GM18951 (cell line): ENCODE results near the gene HASPIN.

Source experiments
- POLR2A ChIP-seq: IDR thresholded peaks from 4 replicates; pipeline ENCODE4 v1.6.1; 2011; ENCODE audit warnings: mild to moderate bottlenecking; ENCODE audit not compliant: insufficient read length, insufficient read depth; ENCODE audit errors: extremely low read depth
- in situ Hi-C: fragments of 300-500 bp; cut with MboI; formaldehyde crosslinking; loops from one replicate; pipeline ENCODE4 v1.12.0; 2022; ENCODE audit warnings: low sequenced_read_pairs, mixed read lengths, inconsistent platforms; ENCODE audit not compliant: unreplicated experiment

HASPIN gene

DNA sequence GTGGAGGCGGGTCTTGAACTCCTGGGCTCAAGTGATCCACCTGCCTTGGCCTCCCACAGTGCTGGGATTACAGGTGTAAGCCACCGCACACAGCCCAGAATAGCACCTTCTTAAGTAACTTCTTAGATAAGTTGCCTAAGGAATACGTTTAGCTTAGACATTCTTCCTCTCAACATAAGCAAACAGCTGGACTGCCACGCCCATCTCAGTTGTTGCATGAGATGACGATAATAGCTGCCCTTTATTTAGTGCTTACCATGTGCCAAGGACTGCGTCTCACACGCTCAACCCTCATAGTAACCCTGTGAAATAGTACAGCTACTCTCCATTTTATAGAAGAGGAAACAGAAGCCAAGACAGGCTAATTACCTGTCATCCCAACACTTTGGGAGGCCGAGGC is 11.8 kb downstream of the HASPIN start:
- in situ Hi-C loops = loop anchor here (5.0 kb wide), 2 partner anchors 53 to 87 kb away; no protein-coding TSS in a partner anchor
- no peak for TF ChIP-seq POLR2A

GRCh38 chr17:3738562-3739295 is 15.0 kb downstream of the HASPIN start:
- no peak for TF ChIP-seq POLR2A

GRCh38 chr17:3739422-3740124 is 15.9 kb downstream of the HASPIN start:
- in situ Hi-C loops = loop anchor here (5.0 kb wide), 2 partner anchors 57 to 83 kb away; no protein-coding TSS in a partner anchor
- TF ChIP-seq POLR2A = no peak

More at GRCh38 chr17:3738562-3739295, 15.0 kb downstream of the HASPIN start:
- in situ Hi-C loops = loop anchor here (5.0 kb wide), 2 partner anchors 56 to 84 kb away; no protein-coding TSS in a partner anchor

DNA sequence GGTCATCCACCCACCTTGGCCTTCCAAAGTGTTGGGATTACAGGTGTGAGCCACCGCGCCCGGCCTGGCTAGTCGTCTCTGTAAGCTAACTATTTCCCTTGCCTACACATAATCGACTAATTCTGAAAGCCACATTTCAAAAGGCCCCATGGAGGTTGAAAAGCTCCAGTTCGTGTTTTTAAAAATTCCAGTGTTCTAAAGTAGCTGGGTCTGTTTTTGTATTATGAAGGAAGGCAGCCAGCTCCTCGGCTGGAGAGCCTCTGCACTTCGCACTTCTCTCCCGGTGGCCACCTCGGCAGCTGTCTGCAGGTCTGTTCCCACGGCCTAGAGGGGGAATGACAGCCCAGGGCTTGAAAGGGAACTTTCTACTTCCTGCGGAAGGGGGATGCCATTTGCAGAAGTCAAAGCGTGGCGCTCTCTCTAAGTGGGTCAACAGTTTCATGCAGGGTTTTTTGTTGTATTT is 16.9 kb downstream of the HASPIN start:
- no peak for TF ChIP-seq POLR2A
- in situ Hi-C loops = no loop called here

- in situ Hi-C loops = no loop called here
- TF ChIP-seq POLR2A = no peak
Observed at GRCh38 chr17:3744014-3744413, 20.3 kb downstream of the HASPIN start.

GRCh38 chr17:3745071-3745470 is 21.4 kb downstream of the HASPIN start:
- in situ Hi-C loops = no loop called here
- TF ChIP-seq POLR2A = no peak

- in situ Hi-C loops = no loop called here
- no peak for TF ChIP-seq POLR2A
Observed at GRCh38 chr17:3747805-3748204, 24.1 kb downstream of the HASPIN start.

GRCh38 chr17:3748576-3748975 is 24.9 kb downstream of the HASPIN start:
- in situ Hi-C loops = no loop called here
- no peak for TF ChIP-seq POLR2A

DNA sequence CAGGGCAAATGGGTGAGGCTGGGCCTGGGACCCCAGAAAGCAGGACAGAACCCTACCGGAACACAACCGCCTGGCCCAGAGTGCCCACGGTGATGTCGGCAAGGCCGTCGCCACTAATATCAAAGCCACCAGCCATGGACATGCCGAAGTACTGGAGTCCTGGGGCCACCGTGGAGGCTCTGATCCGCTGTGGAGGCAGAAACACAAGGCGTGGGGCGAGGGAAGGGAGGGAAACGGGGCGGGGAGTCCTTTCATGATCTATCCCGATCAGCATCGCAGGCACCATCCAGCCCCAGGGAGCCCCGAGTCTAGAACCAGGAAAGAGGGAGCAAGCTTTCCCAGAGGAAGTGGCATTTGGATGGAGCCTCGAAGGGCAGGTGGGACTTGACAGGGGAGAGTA is 26.6 kb downstream of the HASPIN start:
- in situ Hi-C loops = no loop called here
- TF ChIP-seq POLR2A = no peak

GRCh38 chr17:3750926-3751325 is 27.2 kb downstream of the HASPIN start:
- no peak for TF ChIP-seq POLR2A
- in situ Hi-C loops = no loop called here

GRCh38 chr17:3751836-3752235 is 28.1 kb downstream of the HASPIN start:
- in situ Hi-C loops = no loop called here
- TF ChIP-seq POLR2A = no peak

DNA sequence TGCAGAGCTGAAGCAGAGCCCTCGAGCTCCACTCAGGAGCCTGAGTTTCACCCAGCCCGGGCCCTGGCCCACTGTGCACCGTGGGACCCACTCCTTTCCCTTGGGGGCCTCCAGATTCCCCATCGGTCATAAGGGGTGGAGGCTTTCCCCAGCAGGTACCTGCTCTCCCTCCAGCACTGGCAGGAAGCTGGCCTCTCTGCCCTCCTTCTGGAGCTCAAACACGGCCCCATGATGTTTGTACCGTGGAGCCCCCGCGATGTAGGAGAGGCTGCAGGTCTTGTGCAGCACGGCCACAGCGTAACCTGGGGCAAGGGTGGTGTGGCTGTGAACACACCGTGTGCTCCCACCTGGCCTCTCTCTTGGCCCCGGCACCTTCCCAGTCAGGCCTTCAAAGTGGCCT is 29.9 kb downstream of the HASPIN start:
- in situ Hi-C loops = no loop called here

GRCh38 chr17:3754066-3754457 is 30.4 kb downstream of the HASPIN start:
- no peak for TF ChIP-seq POLR2A
- in situ Hi-C loops = no loop called here

More for the DNA sequence above, 29.9 kb downstream of the HASPIN start:
- TF ChIP-seq POLR2A = no peak

GRCh38 chr17:3754458-3755334 is 31.0 kb downstream of the HASPIN start:
- no peak for TF ChIP-seq POLR2A
- in situ Hi-C loops = no loop called here
